ENCODE measurements around the gene VRTN.

VRTN gene

GRCh38 chr14:74409441-74409840, 61.2 kb downstream of the VRTN start:
- DNase-seq (ENCODE audit: low read depth), result no peak
- no peak for TF ChIP-seq CTCF (conservative IDR thresholded peaks at IDR 0.05; ENCODE audit: low read depth, low read length)
- H3K4me3 ChIP-seq (ENCODE audit: low read length), result no peak overlapping the region
